K562 (cell line): ENCODE data around the gene PIH1D1. TPM values are rescaled to one million over a fixed set of nuclear protein-coding genes. Genes with fewer than 3 reads are reported as not detected.
A peak's percentile ranks its signal among the peaks of the same experiment; 100 is the strongest.

Source experiments
- AFF4 ChIP-seq: sonication (generic); formaldehyde crosslinking; IDR thresholded peaks from 2 replicates; pipeline ENCODE4 v1.8.0; 2023; ENCODE audit warnings: mild to moderate bottlenecking, missing genetic modification reagents
- ATF3 ChIP-seq, 2 experiments: fragments of 450-650 bp in 1 of 2; sonication (generic) in 1 of 2; formaldehyde crosslinking in 1 of 2; IDR thresholded peaks in 1 of 2; conservative IDR thresholded peaks in 1 of 2; 2 replicates each; pipeline versions ENCODE4 v1.6.1 to v1.8.1; 2016 to 2023; ENCODE audit warnings: mild to moderate bottlenecking in 2 of 2, moderate library complexity in 2 of 2, inconsistent platforms in 1 of 2, missing genetic modification reagents in 1 of 2
- ELK1 ChIP-seq: sonication (generic); formaldehyde crosslinking; IDR thresholded peaks from 2 replicates; pipeline ENCODE4 v1.8.1; 2022; ENCODE audit warnings: missing genetic modification reagents
- LARP7 ChIP-seq: fragments of 450-650 bp; IDR thresholded peaks from 2 replicates; pipeline ENCODE4 v1.6.1; 2016
- SP2 ChIP-seq: IDR thresholded peaks from 2 replicates; pipeline ENCODE4 v1.6.1; 2011; ENCODE audit warnings: mild to moderate bottlenecking, low read depth, low read length, moderate library complexity; ENCODE audit not compliant: poor library complexity, severe bottlenecking; ENCODE audit errors: extremely low read depth
- ZBTB11 ChIP-seq, 3 experiments: fragments of 200-800 bp in 1 of 3; fragments of 250-450 bp in 1 of 3; fragments of 450-650 bp in 1 of 3; sonication (Bioruptor Pico) in 1 of 3; sonication (Bioruptor generic) in 1 of 3; formaldehyde crosslinking in 1 of 3; IDR thresholded peaks; 2 replicates each; pipeline versions ENCODE4 v1.6.1 to v1.8.0; 2016 to 2022; ENCODE audit warnings: mild to moderate bottlenecking in 2 of 3, missing genetic modification characterization in 2 of 3, missing compliant biosample characterization in 1 of 3, moderate library complexity in 1 of 3
- ZNF23 ChIP-seq: fragments of 250-450 bp; sonication (Bioruptor Pico); IDR thresholded peaks from 2 replicates; pipeline ENCODE4 v1.4.0; 2020; ENCODE audit warnings: mild to moderate bottlenecking
- ZNF592 ChIP-seq: fragments of 450-650 bp; IDR thresholded peaks from 2 replicates; pipeline ENCODE4 v1.6.1; 2017; ENCODE audit warnings: antibody characterized with exemption, mild to moderate bottlenecking
- polyA plus RNA-seq, 8 experiments: library from polyadenylated mRNA; depleted of rRNA in 4 of 8; stranded (reverse) in 5 of 8; unstranded in 3 of 8; fragments of >200 nt; fragmentation: Nextera tagmentation in 2 of 8; fragmentation: Illumina TruSeq in 1 of 8; extraction: Ambion mirVana in 2 of 8; extraction: Trizol in 1 of 8; gene quantifications; 2 replicates each; pipeline versions ENCODE4 v1.2.1 to v1.2.3, GENCODE V29; 2011 to 2014; ENCODE audit warnings: inconsistent platforms in 1 of 8, missing spikeins in 1 of 8
- total RNA-seq, 7 experiments: library from RNA; depleted of rRNA in 6 of 7; stranded (reverse); fragments of >200 nt in 6 of 7; fragmentation: Illumina TruSeq in 2 of 7; extraction: Trizol in 2 of 7; gene quantifications; 2 replicates each; pipeline versions ENCODE4 v1.2.1 to v1.2.3, GENCODE V29; 2011 to 2021; ENCODE audit warnings: low replicate concordance in 1 of 7

The PIH1D1 gene
- total and polyA plus RNA-seq, 9 of the 15 experiments (the other 6 are each of a cell fraction or from before 2014, with no cell fraction given) = 26.5 to 224 (median 137) TPM

- peak; percentile 13; the same call in 1 of the 2 replicates for TF ChIP-seq ZNF592
- no peak for TF ChIP-seq ZNF23 (CRISPR knock-in tag)
- TF ChIP-seq ATF3 (IDR thresholded peaks at IDR 0.05) = peak; percentile 3; the same call in 1 of the 2 replicates
- no peak for TF ChIP-seq ATF3 (CRISPR knock-in tag; conservative IDR thresholded peaks at IDR 0.05)
- no peak for TF ChIP-seq SP2
- TF ChIP-seq LARP7 = no peak
- no peak for TF ChIP-seq AFF4 (CRISPR knock-in tag)
- TF ChIP-seq ELK1 = no peak
- TF ChIP-seq ZBTB11 (CRISPR knock-in tag; IDR thresholded peaks at IDR 0.05) = 0 out of 6 replicates have a peak, but pooled peaks of 1 of the 3 experiments have one; percentile 31
These were observed 42.7 kb downstream of the PIH1D1 start (continued) for GRCh38 chr19:49408816-49409440.
